HS-27A (cell line): ENCODE data around the gene HIRA.
"Not testable (repeated sequence)": the region's sequence is repeated elsewhere in the genome, so short reads cannot be mapped to it uniquely, and the experiment has no call there.

Experiments
- DNase-seq: peaks from one replicate; pipeline ENCODE4 v3.0.0-alpha.2; 2012; ENCODE audit warnings: low read depth, missing footprints

The HIRA gene

GRCh38 chr22:19325296-19325948 is 106.1 kb downstream of the HIRA start:
- no peak for DNase-seq

GRCh38 chr22:19323420-19323819 is 108.1 kb downstream of the HIRA start:
- DNase-seq: not testable (repeated sequence)

- DNase-seq: no peak
These were observed 109.8 kb downstream of the HIRA start for GRCh38 chr22:19321757-19322156.

GRCh38 chr22:19320136-19320535 is 111.4 kb downstream of the HIRA start:
- DNase-seq: not testable (repeated sequence)

GRCh38 chr22:19319281-19319680 is 112.3 kb downstream of the HIRA start:
- DNase-seq: no peak

- DNase-seq: no peak
These were observed 113.7 kb downstream of the HIRA start for GRCh38 chr22:19317865-19318264.

GRCh38 chr22:19307872-19308271 is 123.7 kb downstream of the HIRA start:
- DNase-seq: no peak

- DNase-seq: not testable (repeated sequence)
These were observed 125.0 kb downstream of the HIRA start for GRCh38 chr22:19306535-19306934.

GRCh38 chr22:19304547-19304946 is 127.0 kb downstream of the HIRA start:
- DNase-seq: no peak

GRCh38 chr22:19303785-19304184 is 127.7 kb downstream of the HIRA start:
- no peak for DNase-seq

- no peak for DNase-seq
These were observed 135.8 kb downstream of the HIRA start for GRCh38 chr22:19295733-19296132.

- no peak for DNase-seq
These were observed 138.9 kb downstream of the HIRA start for GRCh38 chr22:19292458-19293230.

- no peak for DNase-seq
These were observed 139.7 kb downstream of the HIRA start, which contains the start of gene CLTCL1 for GRCh38 chr22:19291580-19292457. CLTCL1 (minus strand) TSS chr22:19291719; CDS start chr22:19291641, 78 bp downstream.

- no peak for DNase-seq
These were observed 140.3 kb downstream of the HIRA start for GRCh38 chr22:19291218-19291579.

- no peak for DNase-seq
These were observed 140.9 kb downstream of the HIRA start for GRCh38 chr22:19290400-19291217.

GRCh38 chr22:19289475-19290161 is 141.9 kb downstream of the HIRA start:
- no peak for DNase-seq

GRCh38 chr22:19287889-19288288 is 143.6 kb downstream of the HIRA start:
- DNase-seq: no peak

GRCh38 chr22:19287076-19287707 is 144.3 kb downstream of the HIRA start:
- no peak for DNase-seq

- no peak for DNase-seq
These were observed 145.7 kb downstream of the HIRA start for GRCh38 chr22:19285831-19286230.
